ENCODE results near the gene CYTH1.

Gene CYTH1

DNA sequence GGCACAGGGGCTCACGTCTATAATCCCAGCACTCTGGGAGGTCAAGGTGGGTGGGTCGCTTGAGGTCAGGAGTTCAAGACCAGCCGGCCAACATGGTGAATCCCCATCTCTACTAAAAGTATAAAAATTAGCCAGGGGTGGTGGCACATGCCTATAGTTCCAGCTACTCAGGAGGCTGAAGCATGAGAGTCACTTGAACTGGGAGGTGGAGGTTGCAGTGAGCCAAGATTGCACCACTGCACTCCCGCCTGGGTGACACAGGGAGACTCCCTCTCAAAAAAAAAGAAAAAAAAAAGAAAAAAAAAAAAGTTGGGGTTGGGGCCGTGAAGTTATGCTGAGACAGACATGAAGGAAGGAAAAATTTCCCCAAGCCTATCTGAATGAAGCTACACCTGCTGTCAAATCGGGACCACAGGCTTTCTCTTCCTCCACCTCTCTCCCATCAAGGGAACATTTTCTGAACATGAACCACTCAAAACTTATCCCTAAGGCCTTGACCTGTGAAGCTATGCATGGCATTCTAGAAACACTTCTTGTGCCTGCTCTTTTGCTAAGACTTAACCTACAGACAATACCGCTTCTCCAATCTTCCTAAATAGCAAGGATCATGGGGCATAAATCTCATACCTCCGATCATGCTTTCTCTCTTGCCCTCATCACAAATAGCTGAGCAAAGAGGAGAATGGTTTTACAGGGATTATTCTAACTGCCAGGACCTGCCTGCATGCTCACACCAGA is 88.6 kb downstream of the CYTH1 start:
- DNase-seq (ENCODE audit: low read depth in 2 of 2): no peak

DNA sequence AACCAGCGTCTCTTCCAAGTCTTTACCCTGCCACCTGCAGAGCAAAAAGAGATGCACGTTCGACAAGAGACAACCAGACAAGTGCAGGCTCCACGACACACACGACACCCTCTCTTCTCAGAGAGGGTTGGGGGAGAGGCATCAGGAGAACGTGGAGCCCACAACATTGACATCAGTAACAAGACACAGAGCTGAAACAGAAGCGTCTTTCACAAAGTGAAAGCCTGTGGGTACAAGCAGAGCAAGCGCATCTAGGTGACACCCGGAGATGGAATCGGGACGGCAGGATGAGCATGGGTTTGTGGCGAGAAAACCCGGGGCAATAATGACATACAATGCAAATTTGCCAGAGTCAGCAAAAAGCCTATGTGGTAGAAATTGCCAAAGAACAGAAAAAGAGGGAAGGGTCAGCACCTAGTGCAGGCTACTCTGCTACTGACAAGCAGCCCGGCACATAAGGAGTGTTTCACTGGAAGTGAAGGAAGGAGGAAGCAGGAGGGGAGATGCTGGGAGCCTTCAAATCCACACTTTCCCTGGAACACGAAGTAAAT is 89.5 kb downstream of the CYTH1 start:
- DNase-seq (ENCODE audit: low read depth in 2 of 2): no peak

DNA sequence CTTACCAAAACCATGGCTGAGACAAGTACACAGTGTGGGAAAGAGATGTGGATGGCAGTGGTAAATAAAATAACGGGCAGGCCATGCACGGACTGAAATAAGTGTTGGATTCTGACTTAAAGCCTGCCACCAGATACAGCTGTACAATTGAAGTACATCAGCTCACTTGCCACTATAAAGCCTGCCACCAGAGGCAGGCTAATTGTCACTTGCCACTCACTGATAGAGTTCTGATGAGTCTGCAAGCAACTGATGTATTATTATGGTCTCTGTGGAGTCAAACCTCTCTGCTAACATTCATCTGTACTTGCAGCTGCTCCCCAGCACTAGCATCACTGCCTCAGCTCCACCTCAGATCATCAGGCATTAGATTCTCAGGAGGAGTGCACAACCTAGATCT is 93.0 kb downstream of the CYTH1 start:
- no peak for DNase-seq (ENCODE audit: low read depth in 2 of 2)

DNA sequence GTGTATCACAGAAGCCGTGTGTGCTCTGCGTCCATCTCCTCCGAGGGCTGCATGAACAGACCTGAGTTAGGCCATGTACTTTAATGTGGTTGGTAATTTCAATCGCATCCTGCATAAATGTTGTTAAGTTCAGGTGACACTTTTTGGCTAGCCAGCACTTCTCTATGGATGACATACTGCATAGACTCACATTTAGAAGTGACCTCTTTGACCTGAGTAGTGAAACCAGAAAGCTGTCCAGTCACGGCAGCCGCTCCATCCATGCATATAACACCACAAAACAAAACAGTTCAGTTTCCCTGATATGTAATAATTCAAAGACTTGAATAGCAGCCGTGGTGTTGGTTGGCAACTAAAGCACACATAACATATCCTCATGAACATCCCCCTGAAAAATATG is 94.1 kb downstream of the CYTH1 start:
- no peak for DNase-seq (ENCODE audit: low read depth in 2 of 2)

DNA sequence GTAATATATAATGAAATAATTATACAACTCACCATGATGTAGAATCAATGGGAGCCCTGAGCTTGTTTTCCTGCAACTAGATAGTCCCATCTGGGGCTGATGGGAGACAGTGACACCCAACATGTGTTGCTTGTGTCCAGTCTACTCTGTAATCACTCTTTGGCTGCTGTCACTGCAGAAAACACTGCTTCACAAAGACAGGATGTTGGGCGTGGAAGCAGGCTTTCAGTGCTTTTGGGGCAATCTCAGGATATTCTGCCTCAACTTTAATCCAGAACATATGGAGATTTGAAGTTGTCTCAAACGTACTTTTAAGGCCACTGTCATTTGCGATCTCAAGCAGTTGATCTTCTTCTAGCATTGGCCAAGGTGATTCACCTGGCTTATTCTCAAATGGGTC is 94.9 kb downstream of the CYTH1 start:
- no peak for DNase-seq (ENCODE audit: low read depth in 2 of 2)

DNA sequence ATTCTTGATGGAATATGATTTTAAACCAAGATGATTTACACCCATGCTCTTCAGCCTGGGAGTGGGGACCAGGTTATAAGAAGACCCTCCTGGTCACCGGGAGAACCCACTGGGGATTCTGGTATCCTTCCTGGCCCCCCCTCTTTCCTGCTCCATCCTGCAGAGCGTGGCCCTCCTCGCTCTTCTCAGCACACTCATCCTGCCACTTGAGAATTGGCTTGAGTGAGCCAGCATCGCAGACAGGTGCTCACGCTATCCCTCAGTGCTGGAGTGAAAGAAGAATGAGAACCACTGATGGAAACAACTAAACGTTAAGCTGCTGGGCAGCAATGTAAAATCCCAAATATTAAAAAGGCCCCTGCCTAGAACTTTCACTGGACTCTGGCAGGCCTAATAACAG is 98.0 kb downstream of the CYTH1 start:
- DNase-seq (ENCODE audit: low read depth in 2 of 2): no peak

DNA sequence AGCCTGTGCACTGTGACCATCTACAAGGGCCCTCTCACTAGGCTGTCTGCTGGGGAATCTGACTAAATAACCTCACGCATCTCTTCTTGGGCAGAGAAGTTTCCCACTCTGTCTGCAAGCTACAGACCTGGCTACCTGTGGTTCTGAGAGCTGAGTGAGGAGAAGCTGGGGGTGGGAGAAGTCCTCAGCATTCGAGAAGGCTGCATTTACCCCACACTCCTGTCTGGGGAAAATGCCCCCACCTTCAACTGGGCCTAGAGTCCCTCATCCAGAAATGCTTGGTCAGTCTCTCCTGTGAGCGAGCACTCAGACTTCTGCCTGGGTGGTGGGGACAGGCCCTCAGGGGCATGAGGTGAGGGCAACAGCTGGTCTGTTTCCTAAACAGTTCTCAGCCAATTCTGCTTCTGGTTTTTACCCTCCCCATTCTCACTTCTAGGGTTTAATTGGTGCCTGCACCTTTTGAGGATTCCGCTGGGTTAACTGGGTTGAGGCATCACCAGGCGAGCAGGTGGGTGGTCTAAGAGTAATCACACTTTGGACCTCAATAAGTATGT is 98.6 kb downstream of the CYTH1 start:
- DNase-seq (ENCODE audit: low read depth in 2 of 2): no peak

DNA sequence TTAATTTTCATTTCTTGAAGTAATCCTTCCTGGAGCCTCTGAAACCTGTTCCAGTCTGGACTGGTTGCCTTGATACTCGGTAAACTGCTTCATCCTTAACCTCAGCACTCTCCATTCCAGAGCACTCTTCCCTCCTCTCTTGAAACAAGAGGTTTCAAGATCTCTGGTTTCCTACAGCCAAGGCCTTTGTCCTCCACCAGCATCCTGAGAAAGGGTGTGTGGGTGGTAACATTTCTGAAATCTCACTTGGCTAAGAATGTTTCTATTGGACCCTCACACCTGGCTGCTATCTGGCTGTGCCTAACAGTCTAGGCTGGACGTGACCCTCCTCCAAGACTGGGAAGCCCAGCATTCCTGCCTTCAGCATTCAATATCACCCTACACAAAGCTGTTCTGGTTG is 99.7 kb downstream of the CYTH1 start:
- DNase-seq (ENCODE audit: low read depth in 2 of 2): no peak

DNA sequence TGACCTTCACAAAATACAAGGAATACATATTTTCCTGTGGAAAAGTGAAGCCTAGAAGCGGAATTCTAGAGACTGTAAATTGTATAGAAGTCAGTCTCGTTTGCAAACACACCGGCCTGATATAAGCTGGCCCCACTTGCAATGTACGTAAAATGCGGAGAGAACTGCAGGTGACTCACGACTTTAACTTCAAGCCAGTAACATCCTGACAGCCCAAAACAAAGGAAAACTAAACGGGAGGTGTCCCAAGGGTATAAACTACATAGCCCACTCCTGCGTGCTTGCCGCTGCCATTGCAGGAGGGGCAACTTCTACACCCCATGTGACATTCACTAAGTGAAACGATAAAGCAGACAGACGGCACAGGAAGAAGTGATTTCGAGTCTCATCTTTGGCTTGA is 101.6 kb downstream of the CYTH1 start:
- no peak for DNase-seq (ENCODE audit: low read depth in 2 of 2)

DNA sequence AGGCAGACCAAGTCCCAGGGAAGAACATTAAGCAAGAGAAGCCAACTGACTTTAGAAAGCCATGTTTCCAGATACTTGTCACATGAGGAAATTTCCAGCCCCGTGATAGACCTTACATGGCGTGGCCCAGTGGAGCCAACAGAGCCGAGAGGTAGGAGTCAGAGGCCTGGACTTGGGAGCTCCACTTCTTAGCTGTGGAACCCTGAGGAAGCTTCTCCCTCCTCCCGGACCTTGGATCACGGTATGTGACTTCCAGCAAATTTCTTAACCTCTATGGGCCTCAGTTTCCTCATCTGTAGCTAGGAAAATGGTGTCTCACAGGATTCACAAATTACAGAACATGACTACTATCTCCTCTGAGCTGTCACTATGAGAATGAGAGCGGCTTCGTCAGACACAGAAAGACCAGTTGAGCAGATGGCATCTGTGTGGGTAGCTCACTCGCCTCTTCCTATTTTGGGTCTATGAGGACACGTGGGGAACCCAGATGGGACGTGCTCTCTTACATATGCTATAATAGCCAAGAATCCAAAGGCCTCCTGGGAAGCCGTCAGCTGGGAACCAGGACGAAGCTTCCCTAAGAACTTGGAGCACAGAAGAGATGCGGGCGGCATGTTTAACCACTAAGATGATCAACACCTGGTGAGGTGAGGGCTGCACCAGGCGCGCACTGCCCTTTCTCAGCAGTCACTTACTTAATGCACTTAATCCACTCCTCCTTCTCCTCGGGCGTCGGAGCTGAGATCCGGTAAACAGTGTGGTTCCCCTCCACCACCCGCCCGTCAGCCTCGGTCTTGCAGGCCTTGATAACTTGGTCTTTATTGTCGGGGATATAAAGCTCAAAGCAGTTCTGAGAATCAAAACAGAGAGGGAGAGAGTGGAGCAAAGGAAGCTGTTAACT is 102.3 kb downstream of the CYTH1 start:
- DNase-seq (ENCODE audit: low read depth in 2 of 2): no peak

DNA sequence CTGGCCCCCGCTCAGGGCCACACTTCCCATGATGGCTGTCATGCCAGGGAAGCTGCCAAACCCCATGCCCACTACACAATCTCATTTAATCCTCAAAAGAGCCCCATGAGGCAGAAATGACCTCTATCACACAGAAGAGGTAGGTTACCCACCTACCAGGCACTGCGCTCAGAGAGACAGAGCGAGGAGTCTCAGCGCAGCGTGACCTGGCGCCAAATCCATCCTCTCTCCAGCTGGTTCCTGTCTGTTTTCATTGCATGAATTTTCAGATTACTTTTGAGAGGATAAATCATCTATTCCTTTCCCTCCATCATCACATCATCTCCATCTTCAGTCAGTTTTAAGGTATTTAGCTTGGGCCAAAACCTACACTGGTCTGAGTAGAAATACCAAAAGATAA is 103.4 kb downstream of the CYTH1 start:
- DNase-seq (ENCODE audit: low read depth in 2 of 2): no peak

DNA sequence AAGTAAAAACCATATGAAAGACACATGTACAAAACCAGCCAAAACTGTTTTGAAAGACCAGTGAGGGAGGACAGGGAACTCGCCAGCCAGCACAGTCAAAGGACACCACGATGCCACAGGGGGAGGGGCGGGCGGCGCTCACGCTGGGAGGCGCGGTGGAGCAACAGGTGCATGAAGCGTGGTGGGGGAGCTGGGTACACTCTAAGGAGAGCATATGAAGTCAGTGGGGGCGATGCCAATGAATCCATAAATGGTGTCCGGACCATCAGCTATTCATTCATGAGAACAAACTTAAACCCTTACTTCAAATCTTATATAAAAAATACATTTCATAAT is 103.9 kb downstream of the CYTH1 start:
- no peak for DNase-seq (ENCODE audit: low read depth in 2 of 2)

DNA sequence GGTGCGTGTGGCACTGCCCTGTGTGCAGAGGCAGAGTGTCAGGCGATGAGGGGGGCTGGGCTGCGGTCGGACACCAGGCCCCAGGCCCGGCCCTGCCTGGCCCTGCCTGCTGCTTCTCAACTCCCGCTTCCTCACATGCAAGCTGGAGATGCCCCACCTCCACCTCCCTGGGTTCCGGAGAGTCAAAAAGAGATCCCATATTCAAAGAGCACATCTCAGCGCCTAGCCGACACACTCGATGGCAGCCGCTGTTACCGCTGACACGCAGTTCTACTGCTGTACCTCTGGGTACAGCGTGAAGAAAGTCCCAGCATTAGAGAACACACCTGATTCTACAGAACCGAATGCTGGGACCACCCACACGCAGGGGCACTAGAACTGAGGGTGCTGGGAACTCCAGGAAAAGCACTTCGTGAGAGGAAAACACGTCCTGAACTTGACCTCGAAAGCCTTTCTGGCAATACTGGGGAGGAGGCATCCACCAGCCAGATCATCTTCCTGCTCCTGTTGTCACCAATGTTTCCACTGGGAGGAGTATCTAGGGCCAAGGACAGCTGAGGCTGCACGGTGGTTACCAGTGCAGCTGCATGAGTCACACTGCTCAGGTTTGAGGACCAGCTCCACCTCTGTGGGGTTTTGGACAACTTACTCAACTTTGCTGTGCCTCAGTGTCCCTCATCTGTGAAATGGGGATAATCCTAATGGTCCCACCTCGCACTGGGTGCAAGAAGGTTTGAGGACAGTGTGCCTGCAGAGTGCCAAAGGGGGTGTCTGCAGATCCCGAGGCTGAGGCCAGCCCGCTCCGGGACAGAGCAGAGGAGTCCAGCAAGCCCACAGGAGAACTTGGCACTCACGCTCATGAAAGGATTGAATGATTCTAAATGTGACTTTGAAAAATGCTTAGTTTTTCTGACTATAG is 104.5 kb downstream of the CYTH1 start:
- DNase-seq (ENCODE audit: low read depth in 2 of 2): no peak

DNA sequence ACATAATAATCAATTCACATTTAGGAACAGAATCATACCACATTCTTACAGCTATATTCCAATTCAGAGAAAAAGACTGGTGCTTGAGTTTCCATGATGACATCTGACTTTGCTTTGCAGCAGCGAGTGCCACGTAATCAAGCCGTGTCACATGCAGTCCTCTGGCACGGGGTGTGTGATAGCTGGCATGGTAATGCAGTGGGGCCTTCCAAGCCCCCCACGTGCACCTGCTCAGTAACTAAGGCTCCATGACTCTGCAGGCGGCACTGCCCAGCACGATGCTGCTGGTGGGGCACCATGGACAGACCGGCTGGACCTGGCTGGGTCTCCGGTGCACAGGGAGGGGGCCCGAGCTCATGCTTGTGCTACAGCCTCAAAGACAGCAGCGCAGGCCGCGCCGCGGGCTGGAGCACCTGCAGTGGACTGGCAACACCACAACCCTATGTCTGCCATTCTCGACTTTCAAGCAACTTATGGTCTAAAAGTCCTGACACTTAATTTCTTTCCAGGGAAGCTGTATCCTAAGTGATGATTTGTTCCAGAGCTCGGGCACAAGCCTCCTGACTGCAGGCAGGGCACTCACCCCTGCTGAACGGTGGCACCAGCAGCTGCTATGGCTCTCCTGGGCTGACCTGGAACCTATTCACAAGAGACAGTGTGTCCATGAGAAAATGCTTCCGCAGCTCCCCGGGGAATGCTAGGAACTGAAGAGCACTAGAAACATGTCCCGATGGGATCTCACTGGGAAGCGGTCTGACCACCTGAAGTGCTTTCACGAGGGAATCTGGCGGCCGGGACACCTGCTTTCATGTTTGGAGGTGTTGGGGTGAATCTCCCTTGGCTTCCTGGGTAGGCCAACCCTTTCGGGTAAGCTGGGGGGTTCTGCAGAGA is 105.4 kb downstream of the CYTH1 start:
- DNase-seq (ENCODE audit: low read depth in 2 of 2): no peak

DNA sequence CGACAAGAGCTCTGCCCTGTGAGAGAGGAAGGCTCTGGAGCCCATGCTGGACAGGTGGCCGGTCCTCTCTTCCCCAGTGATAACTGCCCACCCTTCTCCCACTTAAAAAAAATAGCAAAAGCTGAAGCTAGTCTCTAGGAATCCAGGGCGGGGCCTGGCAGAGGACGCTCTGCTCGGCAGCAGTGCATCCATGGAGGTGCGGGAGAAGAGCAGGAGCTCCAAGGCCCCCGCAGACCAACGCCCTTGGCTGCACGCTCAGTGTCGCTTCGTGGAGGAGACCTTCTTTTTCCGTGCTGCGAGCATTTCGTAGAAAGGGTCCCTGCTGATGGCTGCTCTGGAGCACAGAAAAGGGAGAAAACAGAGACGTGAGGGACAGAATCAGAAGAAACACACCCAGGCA is 106.2 kb downstream of the CYTH1 start:
- no peak for DNase-seq (ENCODE audit: low read depth in 2 of 2)

DNA sequence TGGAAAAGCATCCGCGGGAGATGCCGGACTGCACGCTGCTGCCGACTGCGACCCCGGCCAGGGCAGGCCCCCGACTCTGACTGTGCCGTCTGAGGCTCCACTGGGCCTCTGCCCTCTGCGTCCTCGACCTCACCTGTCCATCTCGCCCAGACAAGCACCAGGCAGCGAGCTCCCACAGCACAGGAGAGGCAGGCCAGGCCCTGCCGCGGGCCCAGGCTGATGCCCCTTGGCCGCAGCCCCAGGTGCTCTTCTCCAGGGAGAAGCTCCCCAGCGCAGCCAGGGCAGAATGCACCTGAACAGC is 106.8 kb downstream of the CYTH1 start:
- DNase-seq (ENCODE audit: low read depth in 2 of 2): no peak

DNA sequence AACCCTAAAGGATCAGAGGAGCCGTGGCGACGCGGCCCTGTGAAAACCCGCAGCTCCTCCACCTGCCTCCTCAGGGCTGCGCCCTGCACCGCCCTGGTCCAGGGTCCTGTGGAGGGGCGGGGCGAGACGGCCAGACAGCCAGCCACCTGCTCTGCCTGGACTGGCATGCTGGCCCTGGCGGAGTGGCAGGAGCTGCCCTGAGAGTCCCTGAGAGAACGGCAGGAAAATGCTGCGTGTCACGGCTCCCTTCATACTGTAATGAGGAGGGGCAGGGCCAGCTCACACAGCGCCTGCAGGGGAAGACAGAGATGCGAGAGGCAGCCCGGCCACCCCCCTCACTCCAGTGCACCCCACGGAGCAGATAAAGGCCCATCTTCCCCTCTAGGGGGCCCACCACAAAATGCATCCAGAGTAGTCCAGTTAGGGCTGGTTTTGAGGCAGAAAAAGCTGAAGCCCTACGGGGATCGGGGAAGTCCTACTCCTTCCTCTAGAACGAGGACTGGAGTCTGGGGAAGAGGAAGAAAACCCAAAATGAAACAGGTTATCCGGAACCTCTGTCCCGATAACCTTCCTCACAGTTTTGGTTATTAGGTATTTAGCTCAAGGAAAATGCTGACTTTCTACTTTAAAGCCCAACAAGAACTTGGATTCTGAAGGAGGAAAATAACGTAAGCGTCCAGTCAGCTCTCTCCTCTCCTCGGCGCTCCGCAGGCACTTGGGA is 107.3 kb downstream of the CYTH1 start:
- DNase-seq (ENCODE audit: low read depth in 2 of 2): no peak

DNA sequence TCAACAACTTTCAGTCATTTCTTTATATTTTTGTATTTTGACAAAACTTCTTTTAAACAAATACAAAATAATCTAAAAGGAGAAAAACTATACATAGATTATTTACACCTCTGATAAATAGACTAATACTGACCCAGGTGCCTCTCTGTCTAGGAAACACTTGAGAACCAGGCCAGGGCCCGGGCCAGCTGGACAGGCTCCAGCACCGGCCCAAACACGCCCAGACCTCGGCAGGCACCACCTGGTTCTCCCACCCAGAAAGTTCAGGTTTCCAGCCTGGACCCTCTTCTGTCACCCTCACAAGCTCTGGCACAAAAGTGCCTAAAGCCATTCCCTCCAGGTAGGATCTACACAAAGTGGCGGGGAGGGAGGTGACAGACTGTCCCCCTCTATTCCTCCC is 107.9 kb downstream of the CYTH1 start:
- DNase-seq (ENCODE audit: low read depth in 2 of 2): no peak

DNA sequence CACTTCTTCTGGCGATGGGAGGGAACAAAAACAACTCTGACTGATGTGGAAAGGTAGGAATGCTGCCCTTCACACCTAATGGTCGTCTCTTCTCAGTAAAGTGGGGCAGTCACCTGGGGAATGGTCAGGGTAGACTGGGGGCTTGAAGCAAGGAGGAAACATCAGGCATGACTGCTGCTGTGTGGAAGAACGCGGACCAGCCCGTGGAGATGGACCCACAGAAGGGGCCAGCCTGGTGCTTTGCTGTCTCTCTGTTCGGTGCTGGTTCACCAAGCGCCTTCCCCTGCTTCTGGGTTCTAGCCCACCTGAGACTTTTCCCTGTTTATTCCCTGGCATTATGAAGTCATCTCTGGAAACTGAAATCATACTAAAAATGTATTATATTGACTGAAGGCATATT is 108.7 kb downstream of the CYTH1 start:
- no peak for DNase-seq (ENCODE audit: low read depth in 2 of 2)

DNA sequence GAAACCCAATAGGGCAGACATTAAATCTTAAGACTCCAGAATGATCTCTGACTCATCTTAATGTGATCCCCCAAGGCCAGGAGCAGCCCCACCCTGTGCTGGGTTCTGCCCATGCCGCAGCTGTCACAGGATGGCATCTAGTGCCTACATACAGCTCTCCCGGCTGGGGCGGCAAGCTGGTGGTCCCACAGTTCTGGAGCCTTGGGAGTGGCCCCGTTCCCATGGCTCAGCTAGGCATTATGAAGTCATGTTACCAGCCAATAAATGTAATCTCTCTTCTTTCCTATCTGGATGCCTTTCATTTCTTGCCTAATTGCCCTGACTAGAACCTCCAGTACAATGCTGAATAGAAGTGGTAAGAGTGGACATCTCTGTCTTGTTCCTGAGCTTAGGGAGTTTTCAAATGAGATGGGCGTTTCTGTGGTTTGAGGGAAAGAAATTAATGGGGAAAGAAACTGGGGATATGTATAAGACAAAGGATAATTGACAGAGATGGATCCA is 109.2 kb downstream of the CYTH1 start:
- no peak for DNase-seq (ENCODE audit: low read depth in 2 of 2)
